C4-2B (cell line): Measurements from ENCODE around the gene LIN7A.

Experiments used
- CTCF ChIP-seq: fragments of 450-650 bp; conservative IDR thresholded peaks from 2 replicates; pipeline ENCODE4 v1.5.1; 2017; ENCODE audit warnings: mild to moderate bottlenecking
- ZFX ChIP-seq: fragments of 450-650 bp; IDR thresholded peaks from 2 replicates; pipeline ENCODE4 v1.6.1; 2017

GRCh38 chr12:80901661-80902060 is 36.1 kb downstream of the LIN7A start:
- TF ChIP-seq CTCF (no peak), ZFX (no peak)
